ENCODE measurements around the gene ACACA. TPM values are rescaled to one million over a fixed set of nuclear protein-coding genes. Genes with fewer than 3 reads are reported as not detected.

The ACACA gene
- total and polyA plus RNA-seq, 12 donors = 5.6 to 28.0 (median 16.2) TPM

DNA sequence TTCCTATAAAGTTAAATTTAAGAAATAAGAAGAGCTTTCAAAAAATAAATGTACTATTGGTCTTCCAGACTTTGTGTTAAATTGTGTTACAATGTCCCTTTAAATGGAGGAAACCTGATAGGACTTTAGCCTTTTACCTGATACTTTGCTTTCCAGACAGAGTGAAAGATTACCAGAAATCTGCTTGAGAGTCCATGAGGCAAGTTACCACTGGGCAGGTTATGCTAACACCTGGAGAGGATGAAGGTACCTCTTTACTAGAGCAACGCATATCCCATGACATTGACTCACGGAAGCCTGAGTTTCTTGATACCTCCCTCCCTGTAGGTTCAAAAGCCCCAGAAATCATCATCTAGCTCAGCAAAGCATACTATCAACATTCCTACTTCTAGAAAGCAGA lies 174.7 kb downstream of the ACACA start:
- intact Hi-C loops (cut with DNase I) = loop anchor here in 2 of 10 donors (10.0 kb wide), 2 partner anchors 597 to 607 kb away; no protein-coding TSS in a partner anchor
- ATAC-seq (no peak), DNase-seq (no peak)
- TF ChIP-seq, protein P1, sequence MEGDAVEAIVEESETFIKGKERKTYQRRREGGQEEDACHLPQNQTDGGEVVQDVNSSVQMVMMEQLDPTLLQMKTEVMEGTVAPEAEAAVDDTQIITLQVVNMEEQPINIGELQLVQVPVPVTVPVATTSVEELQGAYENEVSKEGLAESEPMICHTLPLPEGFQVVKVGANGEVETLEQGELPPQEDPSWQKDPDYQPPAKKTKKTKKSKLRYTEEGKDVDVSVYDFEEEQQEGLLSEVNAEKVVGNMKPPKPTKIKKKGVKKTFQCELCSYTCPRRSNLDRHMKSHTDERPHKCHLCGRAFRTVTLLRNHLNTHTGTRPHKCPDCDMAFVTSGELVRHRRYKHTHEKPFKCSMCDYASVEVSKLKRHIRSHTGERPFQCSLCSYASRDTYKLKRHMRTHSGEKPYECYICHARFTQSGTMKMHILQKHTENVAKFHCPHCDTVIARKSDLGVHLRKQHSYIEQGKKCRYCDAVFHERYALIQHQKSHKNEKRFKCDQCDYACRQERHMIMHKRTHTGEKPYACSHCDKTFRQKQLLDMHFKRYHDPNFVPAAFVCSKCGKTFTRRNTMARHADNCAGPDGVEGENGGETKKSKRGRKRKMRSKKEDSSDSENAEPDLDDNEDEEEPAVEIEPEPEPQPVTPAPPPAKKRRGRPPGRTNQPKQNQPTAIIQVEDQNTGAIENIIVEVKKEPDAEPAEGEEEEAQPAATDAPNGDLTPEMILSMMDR (IDR thresholded peaks at IDR 0.05) = no peak
- Histone ChIP-seq H3K9me3 (no peaks in the 10 kb centered on the region), H3K27ac (no peak overlapping the region), H3K4me1 (no peaks in the 10 kb centered on the region), H3K36me3 (peaks cover 0 to 80% (median 1%) of the 10 kb centered on the region in 9 donors), H3K27me3 (no peaks in the 10 kb centered on the region), H3K4me3 (no peak overlapping the region)
- WGBS, 2 donors = 96 to 100% methylated on average over 2 of the region's 2 CpGs

DNA sequence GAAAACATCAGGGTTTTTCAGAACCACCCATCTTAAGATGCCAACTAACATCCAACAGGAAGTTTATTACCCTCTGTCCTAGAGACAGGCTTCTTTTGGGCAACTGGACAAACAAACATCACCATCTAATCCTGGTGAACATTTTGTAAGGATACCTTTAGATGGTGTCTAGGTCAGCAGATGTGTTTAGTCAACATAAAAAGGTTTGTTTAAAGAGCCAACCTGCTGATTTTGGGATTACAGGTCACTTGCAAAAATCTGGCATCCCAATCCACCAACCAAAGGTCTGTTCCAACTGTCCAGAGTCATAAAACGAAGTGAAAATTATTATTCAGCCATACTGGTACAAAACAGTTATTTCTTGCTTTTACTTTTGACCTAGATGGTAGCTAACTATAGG lies 176.0 kb downstream of the ACACA start:
- no peaks in the 10 kb centered on the region for H3K9me3 ChIP-seq
- H3K27me3 ChIP-seq = no peaks in the 10 kb centered on the region
- H3K36me3 ChIP-seq = peaks cover 0 to 80% (median 0%) of the 10 kb centered on the region in 9 donors
- no peaks in the 10 kb centered on the region for H3K4me1 ChIP-seq
- no peak overlapping the region for H3K4me3 ChIP-seq
- intact Hi-C loops (cut with DNase I) = loop anchor here in 2 of 10 donors (10.0 kb wide), 2 partner anchors 596 to 606 kb away; no protein-coding TSS in a partner anchor
- ATAC-seq (no peak), DNase-seq (no peak)
- 94 to 100% methylated on average over 1 of the region's 1 CpG for WGBS, 2 donors
- TF ChIP-seq, protein P1 (IDR thresholded peaks at IDR 0.05) = no peak
- no peak overlapping the region for H3K27ac ChIP-seq

DNA sequence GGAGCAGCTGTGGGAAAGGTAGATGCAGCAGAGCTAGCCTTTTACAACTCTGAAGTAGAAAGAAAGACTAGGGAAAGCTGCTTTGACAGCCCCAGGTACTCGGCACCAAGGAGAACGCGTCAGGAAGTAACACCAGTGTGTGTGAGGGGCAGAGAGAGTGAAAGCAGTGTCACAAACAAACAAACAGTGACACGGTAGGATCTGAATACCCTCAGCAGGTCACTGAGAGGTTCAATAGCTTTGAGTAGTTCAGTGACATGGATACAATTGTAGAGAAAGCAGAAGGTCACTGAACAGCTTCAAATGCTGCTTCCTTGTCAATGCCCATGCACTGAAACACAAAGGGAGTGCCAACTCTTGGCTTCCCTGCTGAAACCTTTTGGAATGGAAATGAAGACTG lies 181.2 kb downstream of the ACACA start:
- DNase-seq (no peak), ATAC-seq (no peak)
- Histone ChIP-seq H3K36me3 (peaks cover 0 to 84% (median 13%) of the 10 kb centered on the region in 9 donors), H3K27me3 (no peaks in the 10 kb centered on the region), H3K9me3 (no peaks in the 10 kb centered on the region), H3K4me1 (no peaks in the 10 kb centered on the region), H3K27ac (no peak overlapping the region), H3K4me3 (no peak overlapping the region)
- intact Hi-C loops (cut with DNase I) = loop anchor here in 1 of 10 donors (10.0 kb wide), 1 partner anchor 591 kb away; no protein-coding TSS in a partner anchor
- TF ChIP-seq, protein P1 (IDR thresholded peaks at IDR 0.05) = no peak
- WGBS, 2 donors = 74 to 84% methylated on average over 4 of the region's 4 CpGs

DNA sequence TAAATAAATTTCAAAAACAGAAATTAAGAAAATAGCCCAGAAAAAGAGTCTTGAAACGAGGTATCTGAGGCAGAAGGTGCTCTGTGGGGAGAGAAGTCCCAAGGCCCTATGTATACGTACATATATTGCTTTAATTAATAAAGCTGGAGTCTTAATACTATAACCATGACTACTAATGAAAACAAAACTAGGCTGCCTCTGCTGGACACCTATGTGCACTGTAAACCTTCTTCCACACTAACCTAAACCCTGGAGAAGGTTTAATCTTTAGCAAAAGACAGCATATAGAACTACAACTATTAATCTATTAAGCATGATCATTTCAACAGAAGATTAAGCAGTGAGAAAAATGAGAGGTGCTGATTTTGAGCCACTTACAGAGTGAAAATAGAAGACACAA lies 184.8 kb downstream of the ACACA start:
- Histone ChIP-seq H3K4me1 (no peaks in the 10 kb centered on the region), H3K27ac (no peak overlapping the region), H3K27me3 (no peaks in the 10 kb centered on the region), H3K9me3 (no peaks in the 10 kb centered on the region), H3K4me3 (no peak overlapping the region), H3K36me3 (peaks cover 0 to 93% (median 13%) of the 10 kb centered on the region in 9 donors)
- DNase-seq (no peak), ATAC-seq (no peak)
- 90 to 93% methylated on average over 2 of the region's 2 CpGs for WGBS, 2 donors
- intact Hi-C loops (cut with DNase I) = loop anchor here in 1 of 10 donors (10.0 kb wide), 1 partner anchor 587 kb away; no protein-coding TSS in a partner anchor
- TF ChIP-seq, protein P1 (IDR thresholded peaks at IDR 0.05) = no peak

Measured in heart right ventricle (tissue), 16 donors.